ENCODE measurements around the gene OGFOD3. TPM values are rescaled to one million over a fixed set of nuclear protein-coding genes. Genes with fewer than 3 reads are reported as not detected.

OGFOD3 gene, protein sequence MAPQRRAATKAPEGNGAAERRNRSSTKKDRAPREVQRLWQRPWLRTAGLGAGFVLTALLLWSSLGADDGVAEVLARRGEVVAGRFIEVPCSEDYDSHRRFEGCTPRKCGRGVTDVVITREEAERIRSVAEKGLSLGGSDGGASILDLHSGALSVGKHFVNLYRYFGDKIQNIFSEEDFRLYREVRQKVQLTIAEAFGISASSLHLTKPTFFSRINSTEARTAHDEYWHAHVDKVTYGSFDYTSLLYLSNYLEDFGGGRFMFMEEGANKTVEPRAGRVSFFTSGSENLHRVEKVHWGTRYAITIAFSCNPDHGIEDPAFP
- total RNA-seq (10 to 100 TPM; 10.5 to 30.4 (median 23.2) TPM), polyA plus RNA-seq (10 to 100 TPM; 13.9 to 17.3 (median 15.3) TPM)
- long read RNA-seq, donor 1, full-length matches to known transcripts = 5 of 5 reads
- long read RNA-seq, donor 1, partial matches to known transcripts = 0 of 5 reads
- long read RNA-seq, donor 1, other reads (novel, unspliced or antisense) = 0 of 5 reads
- long read RNA-seq, donor 2, partial matches to known transcripts = 0 of 6 reads
- long read RNA-seq, donor 2, other reads (novel, unspliced or antisense) = 0 of 6 reads
- long read RNA-seq, donor 3, full-length matches to known transcripts = 11 of 11 reads
- long read RNA-seq, donor 3, partial matches to known transcripts = 0 of 11 reads
- long read RNA-seq, donor 3, other reads (novel, unspliced or antisense) = 0 of 11 reads
- long read RNA-seq, donor 4 = 0 reads
- long read RNA-seq, donor 5, full-length matches to known transcripts = 11 of 11 reads
- long read RNA-seq, donor 5, partial matches to known transcripts = 0 of 11 reads
- long read RNA-seq, donor 5, other reads (novel, unspliced or antisense) = 0 of 11 reads
- long read RNA-seq, donor 6, full-length matches to known transcripts = 29 of 47 reads
- long read RNA-seq, donor 6, partial matches to known transcripts = 18 of 47 reads
- long read RNA-seq, donor 6, other reads (novel, unspliced or antisense) = 0 of 47 reads
- long read RNA-seq, donor 7, full-length matches to known transcripts = 14 of 14 reads
- long read RNA-seq, donor 7, partial matches to known transcripts = 0 of 14 reads
- long read RNA-seq, donor 7, other reads (novel, unspliced or antisense) = 0 of 14 reads
- long read RNA-seq, donor 8, full-length matches to known transcripts = 13 of 13 reads
- long read RNA-seq, donor 8, partial matches to known transcripts = 0 of 13 reads
- long read RNA-seq, donor 8, other reads (novel, unspliced or antisense) = 0 of 13 reads
- long read RNA-seq, donor 9, full-length matches to known transcripts = 17 of 17 reads
- long read RNA-seq, donor 9, partial matches to known transcripts = 0 of 17 reads
- long read RNA-seq, donor 9, other reads (novel, unspliced or antisense) = 0 of 17 reads
- long read RNA-seq, donor 10, full-length matches to known transcripts = 3 of 3 reads
- long read RNA-seq, donor 10, partial matches to known transcripts = 0 of 3 reads
- long read RNA-seq, donor 10, other reads (novel, unspliced or antisense) = 0 of 3 reads

DNA sequence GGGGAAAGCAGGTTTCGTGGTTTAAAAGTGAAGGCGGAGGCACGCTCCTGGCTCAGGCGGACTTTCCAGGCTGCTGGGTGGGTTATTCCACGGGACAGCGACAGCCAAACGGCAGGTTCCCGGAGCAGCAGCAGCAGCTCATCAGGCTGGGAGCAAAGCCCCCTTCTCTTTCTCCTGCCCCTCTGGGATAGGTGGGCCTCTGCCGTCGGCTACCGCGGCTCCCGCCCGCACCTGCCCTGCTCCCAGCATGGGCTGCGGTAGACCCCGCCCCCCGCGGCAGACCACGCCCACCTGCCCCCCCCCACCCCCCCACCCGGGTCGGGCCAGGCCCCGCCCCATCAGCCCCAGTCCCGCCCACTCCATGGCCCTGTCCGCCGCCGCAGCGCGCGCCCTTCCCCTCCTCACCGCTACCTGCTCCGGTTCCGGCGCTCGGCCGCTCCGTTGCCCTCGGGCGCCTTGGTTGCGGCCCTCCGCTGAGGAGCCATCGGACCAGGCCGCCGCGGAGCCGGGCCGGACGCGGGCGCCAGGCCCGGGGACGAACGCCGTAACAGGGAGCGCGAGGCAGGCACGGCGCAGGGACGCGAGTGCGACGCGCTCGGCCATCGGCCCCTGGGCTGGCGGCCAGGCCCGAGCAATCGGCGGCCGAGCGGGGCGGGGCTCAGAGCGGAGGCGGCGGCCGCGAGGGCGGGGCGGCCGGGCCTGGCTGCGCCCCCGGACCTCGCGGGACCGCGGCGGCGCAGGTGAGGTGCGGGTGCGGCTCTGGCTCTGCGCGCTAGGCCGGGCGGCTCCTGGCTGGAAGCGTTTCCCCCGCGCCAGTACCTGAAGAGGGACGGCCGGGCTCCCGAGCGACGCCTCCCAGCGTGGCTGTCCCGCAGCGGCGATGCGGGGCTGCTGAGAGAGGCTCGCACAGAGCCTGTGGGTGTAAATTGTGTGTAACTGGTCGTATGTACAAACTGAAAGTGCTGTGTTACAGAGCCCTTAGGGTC lies at the start of gene OGFOD3, which contains the start of gene HEXD:
OGFOD3 (minus strand) TSS at position 586 of the 986 bp plus-strand sequence; CDS start at position 485, 101 bp downstream.
HEXD (plus strand) TSS at position 347 of the 986 bp plus-strand sequence. CDS start 1,453 bp downstream, outside the sequence.
- WGBS, 5 donors = 1 to 3% (median 1%) methylated on average over 13 to 107 of the region's 108 CpGs
- TF ChIP-seq POLR2AphosphoS5 (IDR thresholded peaks at IDR 0.05) (peak in 2 of 3 donors; percentile 21 to 65), CTCF (IDR thresholded peaks at IDR 0.05) (no peak)
- Histone ChIP-seq H3K4me3 (peak within 1 kb of the TSS; percentile 74 to 92 (median 80)), H3K9me3 (peaks cover 0 to 7% (median 3%) of the 10 kb centered on the region in 4 donors), H3K36me3 (peaks cover 10 to 39% (median 22%) of the 10 kb centered on the region in 4 donors), H3K27ac (peak within 1 kb of the TSS; percentile 92 to 100 (median 93)), H3K4me1 (peaks cover 6 to 37% (median 27%) of the 10 kb centered on the region in 4 donors), H3K27me3 (no peaks in the 10 kb centered on the region)
- peak; percentile 90 to 96 for DNase-seq
- intact Hi-C loops (cut with DNase I; ENCODE audit: low total_unique reads) = no loop called here

DNA sequence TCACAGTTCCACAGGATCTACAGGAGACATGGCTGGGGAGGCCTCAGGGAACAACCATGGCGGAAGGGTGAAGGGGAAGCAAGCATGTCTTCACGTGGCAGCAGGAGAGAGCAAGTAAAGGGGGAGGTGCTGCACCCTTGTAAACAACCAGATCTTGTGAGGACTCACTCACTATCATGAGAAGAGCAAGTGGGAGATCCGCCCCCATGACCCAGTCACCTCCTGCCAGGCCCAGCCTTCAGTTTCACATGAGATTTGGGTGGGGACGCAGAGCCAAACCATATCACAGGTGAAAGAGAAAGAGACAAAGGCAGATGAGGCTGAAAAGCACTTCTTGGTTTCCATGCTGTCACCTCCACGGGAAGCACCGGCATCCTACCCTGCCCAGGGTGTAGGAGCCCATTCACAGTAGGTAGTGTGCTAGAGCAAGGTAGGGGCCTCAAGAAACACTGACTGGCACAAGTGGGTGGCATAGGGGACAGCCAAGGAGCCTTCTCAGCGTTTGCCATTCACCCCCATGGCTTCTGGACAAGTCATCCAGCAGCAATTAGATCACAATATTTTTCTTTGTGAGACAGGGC lies 46.7 kb upstream of the OGFOD3 start:
- 80 to 90% (median 88%) methylated on average over 7 of the region's 7 CpGs for WGBS, 5 donors
- intact Hi-C loops (cut with DNase I; ENCODE audit: low total_unique reads) = no loop called here
- Histone ChIP-seq H3K27me3 (no peaks in the 10 kb centered on the region), H3K36me3 (peaks cover 58 to 100% (median 99%) of the 10 kb centered on the region in 4 donors), H3K9me3 (no peaks in the 10 kb centered on the region), H3K4me3 (no peak overlapping the region), H3K4me1 (peaks cover 6 to 29% (median 23%) of the 10 kb centered on the region in 4 donors), H3K27ac (no peak overlapping the region)
- no peak for DNase-seq
- no peak for TF ChIP-seq EP300 (IDR thresholded peaks at IDR 0.05)
- TF ChIP-seq CTCF (IDR thresholded peaks at IDR 0.05) = no peak
- TF ChIP-seq POLR2A (IDR thresholded peaks at IDR 0.05) = no peak
- TF ChIP-seq POLR2AphosphoS5 (IDR thresholded peaks at IDR 0.05) = no peak

- WGBS, 5 donors = 83 to 93% (median 89%) methylated on average over 11 of the region's 11 CpGs
- TF ChIP-seq CTCF (IDR thresholded peaks at IDR 0.05) (no peak), POLR2A (IDR thresholded peaks at IDR 0.05) (no peak), EP300 (IDR thresholded peaks at IDR 0.05) (no peak), POLR2AphosphoS5 (IDR thresholded peaks at IDR 0.05) (no peak)
- no peak for DNase-seq
- H3K27ac ChIP-seq = no peak overlapping the region
- H3K4me1 ChIP-seq = peaks cover 9 to 34% (median 29%) of the 10 kb centered on the region in 4 donors
- peaks cover 57 to 97% (median 95%) of the 10 kb centered on the region in 4 donors for H3K36me3 ChIP-seq
- H3K27me3 ChIP-seq = no peaks in the 10 kb centered on the region
- intact Hi-C loops (cut with DNase I; ENCODE audit: low total_unique reads) = no loop called here
- no peak overlapping the region for H3K4me3 ChIP-seq
- H3K9me3 ChIP-seq = no peaks in the 10 kb centered on the region
Measured at GRCh38 chr17:82464567-82464929, 46.2 kb upstream of the OGFOD3 start.

All from stomach (tissue), 19 donors.